GM11168 (cell line): ENCODE measurements around the gene ERCC6L.
"Not testable (repeated sequence)": the region's sequence is repeated elsewhere in the genome, so short reads cannot be mapped to it uniquely, and the experiment has no call there.

Experiments
- in situ Hi-C: fragments of 300-500 bp; cut with MboI; formaldehyde crosslinking; loops from one replicate; pipeline ENCODE4 v1.12.0; 2022; ENCODE audit warnings: low sequenced_read_pairs; ENCODE audit not compliant: unreplicated experiment

The ERCC6L gene

DNA sequence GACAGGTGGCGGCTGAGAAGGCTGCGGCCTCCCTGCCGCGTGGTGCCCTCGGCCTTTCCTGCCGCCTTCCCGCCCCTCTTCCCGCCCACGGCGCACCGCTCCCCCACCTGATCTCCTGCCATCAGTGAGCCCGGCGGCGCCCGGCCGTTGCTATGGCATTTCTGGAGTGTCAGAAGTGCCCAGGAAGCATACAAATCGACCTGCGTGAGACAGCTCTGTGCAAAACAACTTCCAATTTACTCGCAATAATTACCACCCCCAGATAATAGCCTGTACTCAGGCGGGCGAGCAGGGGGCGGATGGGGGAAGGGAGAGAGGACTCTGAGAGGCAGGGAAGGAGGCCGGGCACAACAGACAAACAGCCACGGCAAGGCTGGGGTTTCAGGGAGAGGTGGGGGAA is 16.6 kb upstream of the ERCC6L start:
- in situ Hi-C loops = no loop called here

DNA sequence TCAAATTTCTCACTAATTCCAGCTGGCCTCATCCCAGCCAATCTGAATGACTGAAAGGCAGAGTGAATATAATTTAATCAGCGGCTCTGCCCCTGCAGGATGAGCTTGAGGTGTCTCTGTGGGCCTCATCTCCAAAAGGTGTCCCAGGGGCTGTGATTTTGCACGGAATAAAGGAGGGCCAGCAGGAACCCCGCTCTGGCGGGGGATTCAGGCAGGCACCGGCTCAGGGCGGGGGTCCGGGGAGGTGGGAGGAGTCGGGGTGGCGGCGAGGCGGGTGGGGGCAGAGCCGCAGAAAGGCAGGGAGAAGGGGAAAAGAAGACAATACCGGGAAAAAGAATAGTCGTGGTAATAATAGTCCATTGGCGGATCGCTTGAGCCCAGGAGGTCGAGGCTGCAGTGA is 16.0 kb upstream of the ERCC6L start:
- in situ Hi-C loops = no loop called here

DNA sequence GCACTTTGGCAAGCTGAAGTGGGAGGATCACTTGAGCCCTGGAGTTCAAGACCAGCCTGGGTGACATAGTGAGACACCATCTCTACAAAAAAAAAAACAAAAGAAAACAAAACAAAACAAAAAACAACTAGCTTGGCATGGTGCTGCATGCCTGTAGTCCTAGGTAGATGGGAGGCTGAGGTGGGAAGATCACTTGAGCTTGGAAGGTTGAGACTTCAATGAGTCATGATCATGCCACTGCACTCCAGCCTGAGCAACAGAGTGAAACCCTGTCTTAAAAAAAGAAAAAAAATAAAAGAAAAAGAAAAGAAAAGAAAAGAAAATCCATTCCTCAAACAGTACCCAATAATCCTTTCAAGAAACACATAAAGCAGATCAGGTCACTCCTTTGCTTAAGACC is 14.9 kb upstream of the ERCC6L start:
- in situ Hi-C loops = no loop called here

DNA sequence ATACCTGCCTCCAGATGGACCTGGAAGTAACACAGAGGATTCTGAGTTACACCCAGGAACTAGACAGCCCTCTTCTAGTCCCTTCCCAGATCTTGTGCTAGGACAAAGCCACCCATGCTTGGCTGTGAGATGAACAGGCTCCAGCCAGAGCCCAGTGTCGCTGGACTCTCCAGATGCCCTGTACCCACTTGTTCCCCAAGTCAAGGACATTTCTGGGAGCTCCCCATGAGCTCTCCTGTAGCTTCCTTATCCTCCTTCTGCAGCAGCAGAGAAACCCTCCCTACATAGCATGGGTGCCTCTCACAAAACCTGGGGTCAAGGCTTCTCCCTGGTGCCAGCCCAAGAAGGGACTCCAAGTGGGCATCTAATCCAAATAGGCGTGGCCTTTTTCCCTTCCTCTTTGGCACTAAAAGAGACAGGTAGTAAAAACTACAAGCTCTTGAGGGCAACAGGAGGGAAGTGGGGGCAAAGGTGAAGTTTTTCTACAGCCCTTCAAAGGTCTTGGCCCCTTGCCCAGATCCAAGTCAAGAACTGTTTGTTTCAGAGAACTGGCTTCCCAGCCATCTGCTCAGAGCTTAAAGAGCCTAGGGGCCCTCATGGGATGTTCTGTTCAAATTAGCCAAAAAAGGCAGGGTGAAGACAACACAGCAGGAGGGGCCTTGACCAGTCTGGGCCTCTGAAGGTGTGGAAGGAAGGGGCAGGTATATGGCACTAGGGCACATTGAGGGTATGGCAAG is 8.5 kb upstream of the ERCC6L start:
- in situ Hi-C loops = no loop called here

DNA sequence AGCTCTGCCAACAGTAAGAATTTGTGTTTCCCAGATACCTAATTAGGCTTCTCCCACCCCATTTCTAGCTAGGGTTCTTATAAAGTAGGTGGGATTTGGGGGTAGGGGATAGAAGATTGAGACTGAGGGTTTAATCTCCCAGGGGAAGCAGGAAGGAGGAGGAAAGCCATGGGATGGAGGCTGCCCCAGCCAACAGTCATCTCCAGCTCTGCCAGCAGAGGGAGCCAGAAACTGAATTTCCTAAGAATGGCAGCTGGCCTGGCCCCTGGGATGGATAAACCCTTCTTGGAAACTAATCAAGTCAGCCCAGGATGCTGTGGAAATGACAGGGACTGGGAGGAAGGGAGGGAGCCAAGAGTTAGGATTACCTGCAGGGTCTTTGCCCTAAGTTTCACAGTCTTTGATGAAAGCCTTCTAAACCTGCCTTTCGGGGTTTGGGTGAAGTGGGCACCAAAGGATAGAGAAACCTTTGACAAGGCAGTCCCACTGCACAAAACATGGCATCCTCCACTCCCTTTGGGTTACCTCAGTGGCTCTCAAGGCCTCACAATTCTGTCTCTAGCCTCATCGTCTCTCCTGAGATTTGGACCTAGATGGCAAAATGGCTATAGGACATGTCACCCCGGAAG is 6.7 kb upstream of the ERCC6L start:
- in situ Hi-C loops = no loop called here

DNA sequence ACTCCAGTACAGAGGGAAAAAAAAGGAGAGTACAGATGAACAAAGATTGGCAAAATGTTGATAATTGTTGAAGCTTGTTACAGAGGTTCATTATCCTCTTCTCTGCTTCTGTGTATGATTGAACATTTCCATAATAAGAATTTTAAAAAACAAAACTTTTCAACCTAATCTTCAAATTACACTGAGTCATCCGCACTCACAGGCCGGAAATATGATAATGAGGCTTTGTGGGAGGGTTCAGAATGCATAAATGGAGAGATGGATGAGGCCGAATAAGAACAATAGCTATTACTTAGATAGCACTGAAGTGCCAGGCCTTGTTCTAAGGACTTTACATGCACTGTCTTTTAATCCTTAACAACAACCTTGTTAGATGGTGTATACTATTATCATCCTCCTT is 4.6 kb upstream of the ERCC6L start:
- in situ Hi-C loops = no loop called here

DNA sequence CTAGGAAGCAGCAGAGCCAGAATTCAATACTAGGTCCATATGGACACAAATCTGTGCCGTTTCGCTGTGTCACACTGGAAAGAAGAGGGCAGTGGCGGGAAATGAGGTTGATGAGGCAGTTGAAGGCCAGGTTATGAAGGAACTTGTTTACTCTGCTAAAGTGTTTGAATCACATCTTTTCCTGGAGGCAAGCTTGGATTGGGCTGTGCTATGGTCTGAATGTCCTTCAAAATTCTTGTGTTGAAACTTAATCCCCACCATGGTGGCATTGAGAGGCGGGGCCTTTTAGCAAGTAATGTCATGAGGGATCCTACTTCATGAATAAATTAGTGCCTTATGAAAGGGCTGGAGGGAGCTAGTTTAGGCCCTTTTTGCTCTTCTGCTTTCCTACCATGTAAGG is 2.1 kb upstream of the ERCC6L start:
- in situ Hi-C loops = no loop called here

DNA sequence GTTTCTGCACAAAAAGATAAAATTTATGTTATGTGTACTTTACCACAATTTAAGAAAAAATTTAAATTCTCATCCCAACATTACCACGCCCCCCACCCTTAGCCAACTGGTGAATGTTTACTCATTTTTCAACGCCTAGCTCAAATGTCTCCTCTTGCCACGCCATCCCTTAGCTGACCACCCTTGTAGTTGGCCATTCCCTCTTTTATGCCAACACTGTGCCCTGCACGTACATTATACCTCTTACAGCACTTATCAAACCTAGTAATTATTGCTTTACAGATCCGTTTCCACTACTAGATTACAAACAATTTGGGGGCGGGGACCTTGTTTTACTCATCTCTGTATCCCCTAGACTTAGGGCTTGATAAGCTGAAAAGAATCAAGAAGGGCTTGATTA is 644 bp downstream of the ERCC6L start:
- in situ Hi-C loops = no loop called here

DNA sequence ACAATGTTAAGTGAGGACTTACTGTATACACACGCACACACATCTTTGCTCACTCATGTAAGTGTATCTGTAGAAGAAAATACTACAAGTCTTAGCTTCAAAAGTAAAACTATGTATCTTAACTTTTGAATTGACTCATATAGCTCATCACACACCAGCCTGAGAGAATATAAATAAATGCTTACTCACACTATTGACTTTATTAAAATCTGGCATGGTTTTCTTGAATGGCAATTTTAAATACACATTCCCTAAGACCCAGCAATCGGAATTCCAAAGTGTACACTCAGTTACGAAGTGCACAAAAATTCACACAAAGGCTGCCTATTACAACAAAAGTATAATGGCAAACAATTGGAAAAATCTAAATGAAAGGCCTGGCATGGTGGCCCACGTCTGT is 2.0 kb downstream of the ERCC6L start:
- in situ Hi-C loops = no loop called here

DNA sequence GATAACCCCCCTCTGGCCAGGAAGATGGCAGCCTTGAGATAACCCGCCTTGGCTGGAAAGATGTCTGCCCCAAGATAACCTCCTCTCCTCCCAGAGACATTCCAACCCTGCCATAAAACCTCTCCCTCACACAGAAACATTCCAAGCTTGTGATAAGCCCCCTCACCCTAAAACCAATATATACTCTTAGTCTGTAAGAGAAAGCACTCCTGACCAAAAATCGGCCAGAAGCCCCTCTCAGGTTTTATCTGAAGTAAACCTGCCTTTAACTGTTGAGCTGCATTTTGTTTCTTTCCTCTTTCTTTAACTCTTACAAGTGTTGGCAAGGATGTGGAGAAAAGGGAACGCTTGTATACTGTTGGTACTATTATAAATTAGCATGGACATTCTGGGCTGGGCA is 8.5 kb downstream of the ERCC6L start:
- in situ Hi-C loops = no loop called here

DNA sequence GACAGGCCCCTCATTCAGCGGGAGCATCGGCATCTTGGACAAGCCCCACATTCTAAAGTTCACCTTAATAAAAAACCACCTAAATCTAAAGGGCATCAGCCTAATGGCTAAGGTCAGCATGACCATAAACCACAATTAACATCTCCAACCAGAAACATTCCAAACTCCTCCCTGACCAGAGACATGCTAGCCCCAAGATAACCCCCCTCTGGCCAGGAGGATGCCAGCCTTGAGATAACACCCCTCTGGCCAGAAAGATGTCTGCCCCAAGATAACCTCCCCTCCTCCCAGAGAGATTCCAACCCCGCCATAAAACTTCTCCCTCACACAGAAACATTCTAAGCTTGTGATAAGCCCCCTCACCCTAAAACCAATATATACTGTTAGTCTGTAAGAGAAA is 18.5 kb downstream of the ERCC6L start:
- in situ Hi-C loops = not testable (repeated sequence)

DNA sequence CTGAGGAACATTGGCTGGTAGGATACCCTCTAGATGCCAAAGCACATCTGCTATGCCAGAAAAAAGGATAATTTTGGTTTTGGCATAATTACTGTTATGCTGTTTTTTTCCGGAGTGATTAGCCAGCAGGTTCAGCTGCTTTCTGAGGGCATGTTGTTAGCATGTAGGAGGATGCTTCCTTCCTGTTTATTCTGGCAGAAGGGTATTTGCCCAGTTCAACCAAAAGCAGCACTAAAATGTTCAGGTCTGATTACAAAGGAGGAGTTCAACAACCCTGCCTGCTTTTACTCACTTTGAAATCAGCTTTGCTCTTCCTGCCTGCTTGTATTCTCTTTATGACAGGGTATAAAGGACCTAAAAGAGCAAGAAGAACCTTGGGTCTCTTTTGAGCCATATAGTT is 21.9 kb downstream of the ERCC6L start:
- in situ Hi-C loops = no loop called here

DNA sequence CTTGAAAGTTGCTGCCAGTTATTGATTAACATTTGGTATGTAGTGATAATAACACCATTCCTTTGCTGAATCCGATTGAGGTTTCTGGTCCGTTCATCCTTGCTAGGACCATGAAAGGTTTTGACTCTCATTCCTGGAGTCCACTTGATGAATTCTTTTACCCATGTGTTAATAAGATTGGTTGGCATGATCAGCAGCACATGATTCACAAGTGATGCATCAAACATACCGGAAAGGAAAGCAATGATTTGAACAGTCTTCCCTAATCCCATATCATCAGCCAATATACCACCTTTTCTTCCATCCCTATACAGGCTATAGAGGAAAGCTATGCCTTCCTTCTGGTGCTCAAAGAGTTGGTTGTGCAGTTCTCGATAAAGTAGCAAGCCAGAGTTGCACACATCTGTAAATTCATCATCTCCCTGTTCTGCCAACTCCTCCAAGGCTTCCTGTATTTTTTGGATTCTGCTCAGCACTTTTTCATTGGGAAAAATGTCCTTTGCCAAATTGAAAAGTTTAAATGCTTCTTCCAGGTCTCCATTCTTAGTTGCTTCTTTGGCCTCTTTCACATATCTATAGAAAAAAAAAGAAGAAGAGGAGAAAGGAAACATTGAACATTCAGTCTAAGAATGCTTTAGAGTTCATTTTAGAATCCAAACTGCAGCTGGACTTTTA is 30.6 kb downstream of the ERCC6L start:
- in situ Hi-C loops = no loop called here

DNA sequence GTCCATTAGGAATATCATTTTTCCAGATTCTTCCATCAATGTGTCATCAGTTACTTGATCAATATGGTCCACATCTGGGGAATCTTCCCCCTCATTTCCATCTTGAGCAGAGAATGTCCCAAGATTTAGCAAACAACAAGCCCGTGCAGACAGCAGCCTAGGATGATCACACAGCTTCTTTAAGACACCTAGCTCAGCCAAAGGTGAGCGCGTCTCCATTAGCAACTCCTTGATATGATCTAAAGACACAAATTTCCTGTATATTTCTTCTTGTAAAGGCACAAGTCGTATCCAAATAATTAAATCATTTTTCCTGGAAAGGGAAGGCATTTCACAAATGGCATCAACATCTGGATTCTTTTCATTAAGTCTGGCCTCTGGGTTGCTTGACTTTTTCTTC is 31.5 kb downstream of the ERCC6L start:
- in situ Hi-C loops = no loop called here

DNA sequence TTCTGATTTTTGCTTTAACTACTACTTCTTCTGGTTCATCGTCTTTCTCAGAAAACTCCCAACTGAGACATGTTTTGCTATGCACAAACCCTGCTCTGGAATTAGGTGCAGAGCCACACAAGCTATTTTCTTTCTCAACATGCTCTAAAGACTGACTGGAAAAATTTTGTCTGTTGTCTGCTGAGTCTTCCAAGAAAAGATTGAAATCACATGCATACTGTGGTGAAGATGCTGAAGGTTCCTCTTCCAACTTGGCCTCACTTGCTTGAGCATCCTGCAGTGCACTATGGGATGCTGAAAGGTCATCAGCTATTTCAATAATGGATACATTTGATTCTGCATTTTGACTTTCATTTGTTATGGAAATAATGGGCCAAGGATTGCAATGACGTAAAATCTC is 33.1 kb downstream of the ERCC6L start:
- in situ Hi-C loops = no loop called here

DNA sequence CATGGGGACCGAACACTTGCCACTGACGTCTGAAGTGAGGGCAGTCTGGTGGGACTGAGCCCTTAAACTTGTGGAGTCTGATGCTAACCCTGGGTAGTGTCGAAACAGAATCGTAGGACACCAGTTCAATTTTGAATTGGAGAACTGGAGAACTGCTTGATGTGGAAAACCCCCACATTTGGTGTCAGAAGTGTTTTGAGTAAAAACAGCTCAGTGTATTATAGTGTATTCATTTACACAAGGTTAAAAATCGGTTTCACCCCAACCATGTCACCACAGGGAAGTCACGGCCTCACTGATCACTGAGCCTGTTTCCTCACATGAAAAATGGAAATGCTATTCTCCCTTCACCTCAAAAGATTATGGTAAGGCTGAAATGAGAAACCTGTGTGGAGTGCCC is 35.4 kb downstream of the ERCC6L start:
- in situ Hi-C loops = no loop called here

DNA sequence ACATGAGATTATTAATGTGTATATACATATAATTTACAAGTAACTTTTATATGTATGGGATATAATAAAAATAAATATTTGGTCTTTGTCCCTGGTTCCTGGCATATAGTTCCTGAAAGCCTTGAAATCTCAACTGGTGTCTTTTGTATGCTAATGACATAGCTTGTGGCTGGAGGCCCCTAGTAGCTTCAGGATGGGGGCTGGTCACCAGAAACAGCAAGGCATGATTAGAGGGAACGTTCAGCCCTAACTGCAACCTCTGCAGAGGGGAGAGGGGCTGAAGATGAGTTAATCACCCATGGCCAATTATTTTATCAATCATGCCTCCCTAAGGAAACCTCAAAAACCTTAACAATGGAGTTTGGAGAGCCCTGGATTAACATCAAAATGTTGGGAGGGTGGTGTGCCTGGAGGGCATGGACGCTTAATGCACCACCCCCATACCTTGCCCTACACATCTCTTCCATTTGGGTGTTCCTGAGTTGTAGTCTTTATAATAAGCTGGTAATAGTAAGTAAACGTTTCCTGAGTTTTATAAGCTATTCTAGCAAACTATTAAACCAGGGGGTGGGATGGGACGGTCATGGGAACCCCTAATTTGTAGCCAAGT is 35.9 kb downstream of the ERCC6L start:
- in situ Hi-C loops = no loop called here

DNA sequence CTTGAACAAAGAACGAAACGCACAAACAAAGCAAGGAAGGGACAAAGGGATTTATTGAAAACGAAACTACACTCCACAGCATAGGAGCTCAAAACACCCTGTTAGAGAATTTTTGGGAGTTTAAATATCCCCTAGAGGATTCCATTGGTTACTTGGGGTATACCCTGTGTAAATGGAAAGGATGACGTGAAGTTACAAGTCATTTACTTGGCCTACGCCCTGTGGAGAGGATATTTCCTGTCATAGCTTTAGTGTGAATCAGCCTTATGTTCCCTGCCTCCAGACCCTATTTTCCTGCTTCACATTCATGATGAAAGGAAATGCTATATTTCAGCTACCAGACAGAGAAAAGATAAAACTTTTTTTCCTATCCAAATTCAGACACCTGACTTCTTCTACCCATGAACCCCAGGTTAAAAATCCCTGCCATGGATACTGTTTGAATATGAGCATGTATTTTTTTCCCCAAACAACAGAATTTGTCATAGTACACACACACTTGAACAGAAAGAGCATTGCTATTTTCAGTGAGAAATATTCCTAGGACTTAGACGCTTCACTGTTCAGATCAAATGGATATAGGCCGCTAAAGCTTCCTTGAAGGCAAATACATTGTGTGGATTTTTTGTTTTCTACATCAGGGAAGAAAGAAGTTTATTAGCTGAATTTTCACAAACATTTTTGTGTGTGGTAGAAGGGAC is 36.8 kb downstream of the ERCC6L start:
- in situ Hi-C loops = no loop called here

DNA sequence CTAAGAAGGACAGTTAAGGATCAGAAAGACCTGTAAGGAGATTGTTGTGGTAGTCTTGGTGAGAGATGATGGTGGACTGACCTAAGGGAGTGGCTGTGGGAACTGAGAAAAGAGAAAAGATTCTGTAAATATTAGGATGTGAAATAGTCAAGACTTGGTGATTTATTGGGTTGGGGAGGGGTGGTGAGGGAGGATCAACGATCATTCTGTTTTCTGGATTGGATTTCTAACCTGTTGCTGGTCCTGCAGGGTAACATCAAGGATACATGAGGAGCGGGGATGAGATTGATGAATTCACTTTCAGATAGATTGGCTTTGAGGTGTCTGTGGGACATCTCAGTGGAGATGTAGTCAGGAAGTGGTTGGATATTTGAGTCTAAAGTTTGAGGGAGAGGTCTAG is 55.9 kb downstream of the ERCC6L start:
- in situ Hi-C loops = no loop called here

DNA sequence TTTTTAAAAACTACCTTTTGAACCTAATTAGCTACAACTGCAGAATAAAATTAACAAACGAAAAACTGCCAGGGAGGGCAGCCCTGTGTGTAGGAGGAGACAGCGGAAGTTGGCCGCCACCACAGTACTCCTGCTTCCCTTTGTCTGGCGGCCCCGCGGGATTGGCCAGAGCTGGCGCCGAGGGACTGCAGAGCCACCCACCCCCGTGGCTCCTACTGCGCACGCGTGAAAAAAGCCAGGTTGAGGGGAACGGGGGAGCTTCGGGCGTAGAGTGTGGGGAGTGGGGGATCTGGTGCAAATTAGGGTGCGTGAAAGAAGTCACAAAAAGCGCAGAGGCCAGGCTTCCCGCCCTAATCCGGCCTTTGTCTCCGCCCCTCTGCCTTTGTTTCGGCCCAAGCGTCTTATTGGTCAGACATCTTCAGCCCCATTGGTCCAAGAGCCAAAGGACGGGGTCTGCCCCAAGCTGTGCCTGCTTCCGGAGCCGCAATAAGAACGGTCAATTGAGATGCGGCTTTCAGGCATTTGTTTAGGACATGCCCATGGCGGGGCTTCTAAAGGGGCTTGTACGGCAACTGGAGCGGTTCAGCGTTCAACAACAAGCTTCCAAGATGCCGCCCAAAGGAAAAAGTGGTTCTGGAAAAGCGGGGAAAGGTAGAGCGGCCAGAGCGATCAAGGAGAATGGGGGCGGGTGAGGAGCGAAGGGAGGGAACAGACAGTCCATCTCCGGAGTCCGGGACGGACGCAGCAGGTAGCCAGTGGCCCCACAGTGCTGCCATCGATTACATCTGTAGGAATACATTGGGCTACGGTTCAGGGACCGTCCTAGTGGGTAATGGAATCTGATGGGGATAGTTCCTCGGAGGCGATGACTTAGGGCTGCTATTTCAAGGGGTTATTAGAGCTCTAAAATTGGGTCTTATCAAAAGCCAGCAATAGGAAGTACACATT is 57.4 kb downstream of the ERCC6L start, which contains the start of gene PIN4:
TSS of gene PIN4 (plus strand) at position 580 of the 948 bp plus-strand sequence. CDS start at position 609, 29 bp downstream.
- in situ Hi-C loops = no loop called here
